PC-3 (cell line): ENCODE measurements around the gene SLC44A5. TPM values are rescaled to one million over a fixed set of nuclear protein-coding genes. Genes with fewer than 3 reads are reported as not detected.
"Not testable (repeated sequence)": the region's sequence is repeated elsewhere in the genome, so short reads cannot be mapped to it uniquely, and the experiment has no call there.

ENCODE experiments used
- ATAC-seq: fragments of 200-7000 bp; cut with Tn5 transposase; 2 replicates; pipeline ENCODE4 v1.9.1; 2020; ENCODE audit warnings: mild to moderate bottlenecking, moderate library complexity
- BruUV-seq: library from RNA; stranded (reverse); fragments of 400-500 nt; replicated peaks from 2 replicates; lab custom pipeline; 2021; lab: Mats Ljungman, UMichigan
- CTCF ChIA-PET: fragments of 300-600 bp; sonication (Branson Sonifier 250); formaldehyde crosslinking; loops from one replicate; lab custom pipeline; 2022; ENCODE audit warnings: antibody characterized with exemption; lab: Charles Lee
- POLR2A ChIA-PET: fragments of 300-600 bp; sonication (Branson Sonifier 250); formaldehyde crosslinking; loops from one replicate; lab custom pipeline; 2022; ENCODE audit warnings: antibody characterized with exemption; ENCODE audit not compliant: unreplicated experiment; lab: Charles Lee
- DNase-seq: peaks from one replicate; pipeline ENCODE4 v3.0.0-alpha.2; 2015
- H2AFZ ChIP-seq: fragments of 300-600 bp; sonication (generic); 2 replicates; pipeline ENCODE4 v1.6.0; 2016; ENCODE audit warnings: antibody characterized with exemption, low read length
- H3F3A ChIP-seq: fragments of 300-600 bp; sonication (generic); one replicate; pipeline ENCODE4 v1.6.0; 2017; ENCODE audit warnings: antibody characterized with exemption, low read length, control low read depth, mild to moderate bottlenecking; ENCODE audit not compliant: unreplicated experiment
- H3K27ac ChIP-seq: fragments of 300-600 bp; sonication (generic); 2 replicates; pipeline ENCODE4 v1.5.1; 2016; ENCODE audit warnings: mild to moderate bottlenecking, low read length
- H3K27me3 ChIP-seq: fragments of 300-600 bp; sonication (generic); 2 replicates; pipeline ENCODE4 v1.6.1; 2016; ENCODE audit warnings: low read length, mixed read lengths
- H3K36me3 ChIP-seq: fragments of 300-600 bp; sonication (generic); 2 replicates; pipeline ENCODE4 v1.6.1; 2016; ENCODE audit warnings: low read depth, mixed run types, low read length, mixed read lengths
- H3K4me1 ChIP-seq: fragments of 300-600 bp; sonication (generic); 2 replicates; pipeline ENCODE4 v1.5.1; 2016; ENCODE audit warnings: low read length; ENCODE audit not compliant: insufficient read depth
- H3K4me2 ChIP-seq: fragments of 300-600 bp; sonication (generic); 2 replicates; pipeline ENCODE4 v1.6.0; 2016; ENCODE audit warnings: low read length
- H3K4me3 ChIP-seq: fragments of 300-600 bp; sonication (generic); 2 replicates; pipeline ENCODE4 v1.5.1; 2016; ENCODE audit warnings: mild to moderate bottlenecking, low read length, mixed read lengths
- H3K79me2 ChIP-seq: fragments of 300-600 bp; sonication (generic); 2 replicates; pipeline ENCODE4 v1.6.1; 2017; ENCODE audit warnings: low read length, mixed read lengths
- H3K9ac ChIP-seq: fragments of 300-600 bp; sonication (generic); 2 replicates; pipeline ENCODE4 v1.6.0; 2016; ENCODE audit warnings: mild to moderate bottlenecking, low read length
- H3K9me2 ChIP-seq: fragments of 300-600 bp; sonication (generic); replicated peaks from 2 replicates; pipeline ENCODE4 v1.6.1; 2016; ENCODE audit warnings: mixed run types, low read length, mixed read lengths
- H3K9me3 ChIP-seq: fragments of 300-600 bp; sonication (generic); 2 replicates; pipeline ENCODE4 v1.6.1; 2016; ENCODE audit warnings: low read length, mixed read lengths
- H4K20me1 ChIP-seq: fragments of 300-600 bp; sonication (generic); 2 replicates; pipeline ENCODE4 v1.6.1; 2016; ENCODE audit warnings: low read length, mixed read lengths
- EZH2 ChIP-seq: fragments of 300-600 bp; sonication (generic); IDR thresholded peaks from one replicate; pipeline ENCODE4 v1.6.1; 2017; ENCODE audit warnings: antibody characterized with exemption, mild to moderate bottlenecking, low read length; ENCODE audit not compliant: unreplicated experiment
- EZH2phosphoT487 ChIP-seq: fragments of 300-600 bp; sonication (generic); IDR thresholded peaks from 2 replicates; pipeline ENCODE4 v1.6.1; 2018; ENCODE audit warnings: mild to moderate bottlenecking, antibody characterized with exemption, low read length, borderline replicate concordance
- intact Hi-C: fragments of 100-400 bp; cut with micrococcal nuclease; formaldehyde crosslinking; loops from 2 replicates; pipeline ENCODE4 v1.9.0; 2023
- total RNA-seq: library from RNA; depleted of rRNA; stranded (reverse); fragments of >200 nt; gene quantifications from 2 replicates; pipeline ENCODE4 v1.2.3, GENCODE V29; 2014
- TF ChIP-seq, protein P1 (sequence below): fragments of 300-600 bp; sonication (generic); conservative IDR thresholded peaks from 2 replicates; pipeline ENCODE4 v1.5.1; 2017; ENCODE audit warnings: antibody characterized with exemption, low read depth, mild to moderate bottlenecking, low read length

SLC44A5 gene
- total RNA-seq, 1 experiment from 2014 or later: not detected

DNA sequence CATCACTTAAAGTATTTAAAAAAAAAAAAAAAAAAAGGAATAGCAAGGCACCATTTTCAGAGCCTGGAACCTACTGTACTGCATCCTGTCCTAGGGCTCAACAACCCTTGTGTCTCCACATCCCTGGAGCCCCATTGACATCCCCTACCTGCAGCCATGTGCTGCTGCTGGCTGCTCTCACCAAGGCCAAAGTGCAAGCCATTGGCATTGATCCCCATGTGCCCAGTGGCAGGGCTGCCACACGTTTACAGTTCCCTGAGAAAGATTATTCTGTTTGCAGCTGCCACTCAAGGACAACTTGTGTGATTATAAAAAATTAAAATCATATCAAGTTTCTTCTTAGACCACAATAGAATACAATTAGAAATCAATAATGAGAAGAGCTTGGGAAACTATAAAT is 346.8 kb downstream of the SLC44A5 start:
- POLR2A ChIA-PET: no interaction called here
- TF ChIP-seq, protein P1, sequence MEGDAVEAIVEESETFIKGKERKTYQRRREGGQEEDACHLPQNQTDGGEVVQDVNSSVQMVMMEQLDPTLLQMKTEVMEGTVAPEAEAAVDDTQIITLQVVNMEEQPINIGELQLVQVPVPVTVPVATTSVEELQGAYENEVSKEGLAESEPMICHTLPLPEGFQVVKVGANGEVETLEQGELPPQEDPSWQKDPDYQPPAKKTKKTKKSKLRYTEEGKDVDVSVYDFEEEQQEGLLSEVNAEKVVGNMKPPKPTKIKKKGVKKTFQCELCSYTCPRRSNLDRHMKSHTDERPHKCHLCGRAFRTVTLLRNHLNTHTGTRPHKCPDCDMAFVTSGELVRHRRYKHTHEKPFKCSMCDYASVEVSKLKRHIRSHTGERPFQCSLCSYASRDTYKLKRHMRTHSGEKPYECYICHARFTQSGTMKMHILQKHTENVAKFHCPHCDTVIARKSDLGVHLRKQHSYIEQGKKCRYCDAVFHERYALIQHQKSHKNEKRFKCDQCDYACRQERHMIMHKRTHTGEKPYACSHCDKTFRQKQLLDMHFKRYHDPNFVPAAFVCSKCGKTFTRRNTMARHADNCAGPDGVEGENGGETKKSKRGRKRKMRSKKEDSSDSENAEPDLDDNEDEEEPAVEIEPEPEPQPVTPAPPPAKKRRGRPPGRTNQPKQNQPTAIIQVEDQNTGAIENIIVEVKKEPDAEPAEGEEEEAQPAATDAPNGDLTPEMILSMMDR: no peak
- TF ChIP-seq EZH2 (no peak), EZH2phosphoT487 (no peak)
- BruUV-seq: no TSS peak

DNA sequence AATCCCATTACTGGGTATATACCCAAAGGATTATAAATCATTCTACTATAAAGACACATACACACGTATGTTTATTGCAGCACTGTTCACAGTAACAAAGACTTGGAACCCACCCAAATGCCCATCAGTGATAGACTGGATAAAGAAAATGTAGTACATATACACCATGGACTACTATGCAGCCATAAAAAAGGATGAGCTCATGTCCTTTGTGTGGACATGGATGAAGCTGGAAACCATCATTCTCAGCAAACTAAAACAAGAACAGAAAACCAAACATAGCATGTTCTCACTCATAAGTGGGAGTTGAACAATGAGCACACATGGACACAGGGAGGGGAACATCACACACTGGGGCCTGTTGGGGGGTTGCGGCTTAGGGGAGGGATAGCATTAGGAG is 347.3 kb downstream of the SLC44A5 start:
- H3F3A ChIP-seq, H3K9ac ChIP-seq, ATAC-seq, H3K36me3 ChIP-seq, H2AFZ ChIP-seq, H3K9me3 ChIP-seq, BruUV-seq, H3K79me2 ChIP-seq, CTCF ChIA-PET, H3K4me1 ChIP-seq, DNase-seq, H3K4me2 ChIP-seq, H3K4me3 ChIP-seq, H3K27me3 ChIP-seq, intact Hi-C loops, H4K20me1 ChIP-seq, POLR2A ChIA-PET, H3K9me2 ChIP-seq, H3K27ac ChIP-seq: not testable (repeated sequence)

More for the DNA sequence above, 346.8 kb downstream of the SLC44A5 start:
- Histone ChIP-seq H3K27me3 (no peaks in the 10 kb centered on the region), H3K9ac (no peak overlapping the region), H3K9me2 (no peaks in the 10 kb centered on the region), H3K4me3 (no peak overlapping the region), H2AFZ (no peak overlapping the region), H4K20me1 (no peaks in the 10 kb centered on the region), H3K4me1 (no peaks in the 10 kb centered on the region), H3K9me3 (no peaks in the 10 kb centered on the region), H3K36me3 (no peaks in the 10 kb centered on the region), H3F3A (no peaks in the 10 kb centered on the region), H3K27ac (no peak overlapping the region), H3K4me2 (no peak overlapping the region), H3K79me2 (no peaks in the 10 kb centered on the region)
- CTCF ChIA-PET: no interaction called here
- DNase-seq (no peak), ATAC-seq (no peak)
- intact Hi-C loops: no loop called here

DNA sequence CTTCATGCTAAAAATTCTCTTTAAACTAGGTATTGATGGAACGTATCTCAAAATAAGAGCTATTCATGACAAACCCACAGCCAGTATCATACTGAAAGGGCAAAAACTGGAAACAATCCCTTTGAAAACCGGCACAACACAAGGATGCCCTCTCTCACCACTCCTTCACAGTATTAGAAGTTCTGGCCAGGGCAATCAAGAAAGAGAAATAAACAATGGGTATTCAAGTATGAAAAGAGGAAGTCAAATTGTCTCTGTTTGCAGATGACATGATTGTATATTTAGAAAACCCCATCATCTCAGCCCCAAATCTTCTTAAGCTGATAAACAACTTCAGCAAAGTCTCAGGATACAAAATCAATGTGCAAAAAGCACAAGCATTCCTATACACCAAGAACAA is 349.0 kb downstream of the SLC44A5 start:
- ATAC-seq, POLR2A ChIA-PET, H3K9me2 ChIP-seq, H3K4me2 ChIP-seq, H2AFZ ChIP-seq, H3F3A ChIP-seq, H3K9ac ChIP-seq, H3K27ac ChIP-seq, H4K20me1 ChIP-seq, H3K27me3 ChIP-seq, BruUV-seq, H3K4me1 ChIP-seq, CTCF ChIA-PET, intact Hi-C loops, H3K4me3 ChIP-seq, H3K36me3 ChIP-seq, H3K79me2 ChIP-seq, H3K9me3 ChIP-seq, DNase-seq: not testable (repeated sequence)

DNA sequence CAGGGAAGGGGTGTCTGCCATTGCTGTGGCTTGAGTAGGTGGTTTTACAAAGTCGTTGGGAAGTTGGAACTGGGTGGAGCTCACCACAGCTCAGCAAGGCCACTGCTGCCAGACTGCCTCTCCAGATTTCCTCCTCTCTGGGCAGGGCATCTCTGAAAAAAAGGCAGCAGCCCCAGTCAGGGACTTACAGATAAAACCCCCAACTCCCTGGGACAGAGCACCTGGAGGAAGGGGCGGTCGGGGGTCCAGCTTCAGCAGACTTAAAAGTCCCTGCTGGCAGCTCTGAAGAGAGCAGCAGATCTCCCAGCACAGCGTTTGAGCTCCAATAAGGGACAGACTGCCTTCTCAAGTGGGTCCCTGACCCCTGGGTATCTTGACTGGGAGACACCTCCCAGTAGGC is 352.6 kb downstream of the SLC44A5 start:
- H3F3A ChIP-seq: no peaks in the 10 kb centered on the region
- H3K9ac ChIP-seq: no peak overlapping the region
- intact Hi-C loops: no loop called here
- no peak overlapping the region for H3K4me3 ChIP-seq
- TF ChIP-seq EZH2phosphoT487: no peak
- H3K4me2 ChIP-seq: no peak overlapping the region
- H3K9me2 ChIP-seq: no peaks in the 10 kb centered on the region
- POLR2A ChIA-PET: no interaction called here
- H4K20me1 ChIP-seq: no peaks in the 10 kb centered on the region
- H3K27me3 ChIP-seq: peaks cover 11% of the 10 kb centered on the region
- DNase-seq (no peak), ATAC-seq (no peak)
- no peaks in the 10 kb centered on the region for H3K79me2 ChIP-seq
- no peaks in the 10 kb centered on the region for H3K9me3 ChIP-seq
- no TSS peak for BruUV-seq
- H3K27ac ChIP-seq: no peak overlapping the region
- CTCF ChIA-PET: no interaction called here
- no peaks in the 10 kb centered on the region for H3K4me1 ChIP-seq
- no peak overlapping the region for H2AFZ ChIP-seq
- H3K36me3 ChIP-seq: no peaks in the 10 kb centered on the region
